Hepatocyte (in vitro differentiated cells): ENCODE data around the gene PTCD2. TPM values are rescaled to one million over a fixed set of nuclear protein-coding genes. Genes with fewer than 3 reads are reported as not detected.
A peak's percentile ranks its signal among the peaks of the same experiment; 100 is the strongest.

ENCODE experiments used
- DNase-seq: peaks from one replicate; pipeline ENCODE4 v3.0.0-alpha.2; 2016; ENCODE audit warnings: low spot score
- H2AFZ ChIP-seq: fragments of 200-600 bp; sonication (generic); 2 replicates; pipeline ENCODE4 v1.6.0; 2016; ENCODE audit warnings: antibody characterized with exemption, mild to moderate bottlenecking
- H3K27ac ChIP-seq: fragments of 200-600 bp; sonication (generic); 2 replicates; pipeline ENCODE4 v1.5.1; 2016; ENCODE audit warnings: mild to moderate bottlenecking
- H3K27me3 ChIP-seq: fragments of 200-600 bp; sonication (generic); 2 replicates; pipeline ENCODE4 v1.6.1; 2016
- H3K36me3 ChIP-seq: fragments of 200-600 bp; sonication (generic); replicated peaks from 2 replicates; pipeline ENCODE4 v1.5.1; 2016; ENCODE audit warnings: low read depth; ENCODE audit not compliant: insufficient read depth
- H3K4me1 ChIP-seq: fragments of 200-600 bp; sonication (generic); 2 replicates; pipeline ENCODE4 v1.5.1; 2016; ENCODE audit warnings: mild to moderate bottlenecking, moderate library complexity; ENCODE audit not compliant: insufficient read depth
- H3K4me2 ChIP-seq: fragments of 200-600 bp; sonication (generic); 2 replicates; pipeline ENCODE4 v1.6.0; 2016
- H3K4me3 ChIP-seq: fragments of 200-600 bp; sonication (generic); 2 replicates; pipeline ENCODE4 v1.5.1; 2016; ENCODE audit warnings: mild to moderate bottlenecking
- H3K79me2 ChIP-seq: fragments of 200-600 bp; sonication (generic); 2 replicates; pipeline ENCODE4 v1.6.0; 2017; ENCODE audit warnings: mild to moderate bottlenecking
- H3K9me2 ChIP-seq: fragments of 200-600 bp; sonication (generic); replicated peaks from 2 replicates; pipeline ENCODE4 v1.6.0; 2017; ENCODE audit warnings: mild to moderate bottlenecking; ENCODE audit not compliant: insufficient read depth
- H3K9me3 ChIP-seq: fragments of 200-600 bp; sonication (generic); 2 replicates; pipeline ENCODE4 v1.5.1; 2016; ENCODE audit warnings: low read depth, mild to moderate bottlenecking
- H4K20me1 ChIP-seq: fragments of 200-600 bp; sonication (generic); 2 replicates; pipeline ENCODE4 v1.6.0; 2016; ENCODE audit warnings: mild to moderate bottlenecking; ENCODE audit not compliant: insufficient read depth, poor library complexity, severe bottlenecking
- CTCF ChIP-seq: fragments of 200-600 bp; sonication (generic); IDR thresholded peaks from 2 replicates; pipeline ENCODE4 v1.5.1; 2016; ENCODE audit warnings: antibody characterized with exemption, mild to moderate bottlenecking; ENCODE audit not compliant: poor library complexity
- EZH2 ChIP-seq: fragments of 200-600 bp; sonication (generic); IDR thresholded peaks from 2 replicates; pipeline ENCODE4 v1.6.1; 2016; ENCODE audit warnings: antibody characterized with exemption, mild to moderate bottlenecking, borderline replicate concordance
- EZH2phosphoT487 ChIP-seq: fragments of 200-600 bp; sonication (generic); IDR thresholded peaks from one replicate; pipeline ENCODE4 v1.6.1; 2018; ENCODE audit warnings: antibody characterized with exemption, mild to moderate bottlenecking, low read depth, moderate library complexity; ENCODE audit not compliant: unreplicated experiment, severe bottlenecking
- WGBS: methylation state at CpG from one replicate; pipeline ENCODE4 v1.1.6; 2016; ENCODE audit warnings: low lambda C conversion rate; ENCODE audit errors: missing lambda C conversion rate; 5-methylcytosine and 5-hydroxymethylcytosine counted together
- polyA plus RNA-seq: library from polyadenylated mRNA; unstranded; fragments of >200 nt; fragmentation: Nextera tagmentation; extraction: Ambion mirVana; gene quantifications from 2 replicates; pipeline ENCODE4 v1.2.1, GENCODE V29; 2016
- total RNA-seq: library from RNA; depleted of rRNA; stranded (reverse); fragments of >200 nt; gene quantifications from 2 replicates; pipeline ENCODE4 v1.2.3, GENCODE V29; 2014

The PTCD2 gene
- total and polyA plus RNA-seq, 2 experiments from 2014 or later = 5.8 to 10.5 TPM

GRCh38 chr5:72307573-72307967 is 12.6 kb upstream of the PTCD2 start:
- DNase-seq = no peak
- TF ChIP-seq CTCF (no peak), EZH2phosphoT487 (no peak), EZH2 (no peak)
- Histone ChIP-seq H3K27me3 (no peaks in the 10 kb centered on the region), H3K36me3 (no peaks in the 10 kb centered on the region), H3K9me2 (no peaks in the 10 kb centered on the region), H3K4me3 (peak overlapping the region; percentile 25), H3K27ac (peak overlapping the region; percentile 97), H4K20me1 (no peaks in the 10 kb centered on the region), H3K4me1 (peaks cover 22% of the 10 kb centered on the region), H3K9me3 (no peaks in the 10 kb centered on the region), H3K79me2 (peaks cover 49% of the 10 kb centered on the region), H2AFZ (peak overlapping the region; percentile 46), H3K4me2 (peak overlapping the region; percentile 76)
- WGBS = 27% methylated on average over 8 of the region's 8 CpGs

GRCh38 chr5:72307968-72308852 is 12.0 kb upstream of the PTCD2 start:
- H3K4me2 ChIP-seq = peak overlapping the region; percentile 76
- no peaks in the 10 kb centered on the region for H3K27me3 ChIP-seq
- peaks cover 42% of the 10 kb centered on the region for H3K79me2 ChIP-seq
- peak overlapping the region; percentile 46 for H2AFZ ChIP-seq
- peaks cover 22% of the 10 kb centered on the region for H3K4me1 ChIP-seq
- no peaks in the 10 kb centered on the region for H3K9me3 ChIP-seq
- H4K20me1 ChIP-seq = no peaks in the 10 kb centered on the region
- H3K36me3 ChIP-seq = no peaks in the 10 kb centered on the region
- DNase-seq = peak; percentile 99
- TF ChIP-seq EZH2phosphoT487 = no peak
- no peak for TF ChIP-seq EZH2
- peak; percentile 85 for TF ChIP-seq CTCF
- WGBS = 5% methylated on average over 67 of the region's 76 CpGs
- peak overlapping the region; percentile 97 for H3K27ac ChIP-seq
- peak overlapping the region; percentile 25 for H3K4me3 ChIP-seq
- no peaks in the 10 kb centered on the region for H3K9me2 ChIP-seq

GRCh38 chr5:72308853-72309191 is 11.4 kb upstream of the PTCD2 start:
- H3K36me3 ChIP-seq = no peaks in the 10 kb centered on the region
- no peaks in the 10 kb centered on the region for H3K9me3 ChIP-seq
- WGBS = 81% methylated on average over 6 of the region's 6 CpGs
- DNase-seq = no peak
- peak overlapping the region; percentile 28 for H3K4me2 ChIP-seq
- peak overlapping the region; percentile 72 for H3K27ac ChIP-seq
- peak overlapping the region; percentile 39 for H2AFZ ChIP-seq
- no peaks in the 10 kb centered on the region for H4K20me1 ChIP-seq
- H3K4me3 ChIP-seq = no peak overlapping the region
- peaks cover 37% of the 10 kb centered on the region for H3K79me2 ChIP-seq
- no peaks in the 10 kb centered on the region for H3K9me2 ChIP-seq
- H3K4me1 ChIP-seq = peaks cover 22% of the 10 kb centered on the region
- no peaks in the 10 kb centered on the region for H3K27me3 ChIP-seq
- TF ChIP-seq EZH2phosphoT487 (no peak), CTCF (no peak), EZH2 (no peak)
